HepG2 (cell line): ENCODE measurements around the gene CUL7. TPM values are rescaled to one million over a fixed set of nuclear protein-coding genes. Genes with fewer than 3 reads are reported as not detected.
A peak's percentile ranks its signal among the peaks of the same experiment; 100 is the strongest.

Source experiments
- AHR ChIP-seq: IDR thresholded peaks from 2 replicates; pipeline ENCODE4 v1.6.1; 2018; ENCODE audit warnings: missing genetic modification reagents, missing compliant biosample characterization
- ASH2L ChIP-seq: fragments of 300-600, 200-600 bp; sonication (generic); IDR thresholded peaks from 2 replicates; pipeline ENCODE4 v1.7.0; 2017; ENCODE audit warnings: low read depth, mild to moderate bottlenecking, moderate library complexity, mixed read lengths, low read length; ENCODE audit not compliant: insufficient read length
- GATA4 ChIP-seq: sonication (generic); IDR thresholded peaks from 2 replicates; pipeline ENCODE4 v1.6.1; 2016; ENCODE audit warnings: antibody characterized with exemption, low read depth, borderline replicate concordance
- HHEX ChIP-seq: IDR thresholded peaks from 2 replicates; pipeline ENCODE4 v1.6.1; 2016; ENCODE audit warnings: control low read depth
- IRX3 ChIP-seq: sonication (generic); formaldehyde crosslinking; IDR thresholded peaks from 2 replicates; pipeline ENCODE4 v1.8.1; 2023; ENCODE audit warnings: mild to moderate bottlenecking, low read depth, missing genetic modification reagents, borderline replicate concordance
- MBNL3 ChIP-seq: fragments of 250-450 bp; sonication (Bioruptor Pico); conservative IDR thresholded peaks from 2 replicates; pipeline ENCODE4 v1.8.0; 2022; ENCODE audit warnings: mild to moderate bottlenecking, inconsistent platforms
- MTA1 ChIP-seq: sonication (generic); formaldehyde crosslinking; IDR thresholded peaks from 2 replicates; pipeline ENCODE4 v1.4.0; 2020; ENCODE audit warnings: missing genetic modification reagents, mild to moderate bottlenecking, borderline replicate concordance
- NCOA1 ChIP-seq: sonication (generic); formaldehyde crosslinking; IDR thresholded peaks from 2 replicates; pipeline ENCODE4 v1.9.0; 2021; ENCODE audit warnings: missing genetic modification reagents
- NCOR1 ChIP-seq: fragments of 200-600 bp; sonication (generic); IDR thresholded peaks from 2 replicates; pipeline ENCODE4 v1.7.0; 2017; ENCODE audit warnings: antibody characterized with exemption, low read length, borderline replicate concordance
- NFIC ChIP-seq: IDR thresholded peaks from 2 replicates; pipeline ENCODE4 v1.6.1; 2012; ENCODE audit warnings: mild to moderate bottlenecking, low read length, inconsistent platforms
- ONECUT2 ChIP-seq: sonication (generic); formaldehyde crosslinking; IDR thresholded peaks from 2 replicates; pipeline ENCODE4 v1.4.0; 2020; ENCODE audit warnings: missing genetic modification reagents
- RFX1 ChIP-seq: fragments of 450-650 bp; IDR thresholded peaks from 2 replicates; pipeline ENCODE4 v1.6.1; 2017
- RORA ChIP-seq: sonication (generic); formaldehyde crosslinking; IDR thresholded peaks from 2 replicates; pipeline ENCODE4 v1.5.0; 2020; ENCODE audit warnings: mild to moderate bottlenecking, missing genetic modification reagents, moderate library complexity
- RXRA ChIP-seq: sonication (generic); formaldehyde crosslinking; IDR thresholded peaks from 2 replicates; pipeline ENCODE4 v1.5.1; 2020; ENCODE audit warnings: missing genetic modification reagents
- ZFP36L2 ChIP-seq: sonication (generic); formaldehyde crosslinking; IDR thresholded peaks from 2 replicates; pipeline ENCODE4 v1.4.0; 2020; ENCODE audit warnings: missing genetic modification reagents
- ZNF44 ChIP-seq: sonication (generic); formaldehyde crosslinking; IDR thresholded peaks from 2 replicates; pipeline ENCODE4 v1.5.1; 2020; ENCODE audit warnings: mild to moderate bottlenecking, missing genetic modification reagents
- ZNF451 ChIP-seq: sonication (generic); formaldehyde crosslinking; IDR thresholded peaks from 2 replicates; pipeline ENCODE4 v1.5.0; 2020; ENCODE audit warnings: mild to moderate bottlenecking, missing genetic modification reagents
- ZNF619 ChIP-seq: sonication (generic); formaldehyde crosslinking; IDR thresholded peaks from 2 replicates; pipeline ENCODE4 v1.4.0; 2020; ENCODE audit warnings: mild to moderate bottlenecking, missing genetic modification reagents
- ZNF670 ChIP-seq: sonication (generic); formaldehyde crosslinking; IDR thresholded peaks from 2 replicates; pipeline ENCODE4 v1.8.0; 2022; ENCODE audit warnings: mild to moderate bottlenecking, missing genetic modification reagents, borderline replicate concordance
- ZNF775 ChIP-seq: sonication (generic); formaldehyde crosslinking; IDR thresholded peaks from 2 replicates; pipeline ENCODE4 v1.4.0; 2020; ENCODE audit warnings: missing genetic modification reagents, mild to moderate bottlenecking, moderate library complexity, borderline replicate concordance
- ZNF792 ChIP-seq: IDR thresholded peaks from 2 replicates; pipeline ENCODE4 v1.6.1; 2016
- ZNF883 ChIP-seq: sonication (generic); formaldehyde crosslinking; IDR thresholded peaks from 2 replicates; pipeline ENCODE4 v1.5.1; 2020; ENCODE audit warnings: mild to moderate bottlenecking, missing genetic modification reagents; ENCODE audit errors: not compliant biosample characterization
- polyA plus RNA-seq, 8 experiments: library from polyadenylated mRNA; depleted of rRNA in 3 of 8; stranded (reverse) in 7 of 8; unstranded in 1 of 8; fragments of >200 nt; fragmentation: Illumina TruSeq in 4 of 8; extraction: Trizol in 4 of 8; gene quantifications; 2 replicates each; pipeline versions ENCODE4 v1.2.1 to v1.2.3, GENCODE V29; 2011 to 2016; ENCODE audit warnings: low read depth in 4 of 8, missing spikeins in 1 of 8, mixed read lengths in 1 of 8; ENCODE audit not compliant: insufficient read depth in 1 of 8
- total RNA-seq, 5 experiments: library from RNA; depleted of rRNA; stranded (reverse); fragments of >200 nt; fragmentation: Illumina TruSeq; extraction: Trizol; gene quantifications; 2 replicates each; pipeline ENCODE4 v1.2.3, GENCODE V29; 2016; ENCODE audit warnings: low read depth in 1 of 5
- TF ChIP-seq, protein P1 (sequence below): sonication (generic); formaldehyde crosslinking; IDR thresholded peaks from 2 replicates; pipeline ENCODE4 v1.4.0; 2020; ENCODE audit warnings: low read depth, missing genetic modification reagents
- TF ChIP-seq, protein P2 (sequence below): sonication (generic); formaldehyde crosslinking; IDR thresholded peaks from 2 replicates; pipeline ENCODE4 v1.4.0; 2020; ENCODE audit warnings: missing genetic modification reagents

The CUL7 gene
- total and polyA plus RNA-seq, 2 of the 13 experiments (the other 11 are each of a cell fraction or from before 2014, with no cell fraction given): 32.0 to 60.7 TPM

DNA sequence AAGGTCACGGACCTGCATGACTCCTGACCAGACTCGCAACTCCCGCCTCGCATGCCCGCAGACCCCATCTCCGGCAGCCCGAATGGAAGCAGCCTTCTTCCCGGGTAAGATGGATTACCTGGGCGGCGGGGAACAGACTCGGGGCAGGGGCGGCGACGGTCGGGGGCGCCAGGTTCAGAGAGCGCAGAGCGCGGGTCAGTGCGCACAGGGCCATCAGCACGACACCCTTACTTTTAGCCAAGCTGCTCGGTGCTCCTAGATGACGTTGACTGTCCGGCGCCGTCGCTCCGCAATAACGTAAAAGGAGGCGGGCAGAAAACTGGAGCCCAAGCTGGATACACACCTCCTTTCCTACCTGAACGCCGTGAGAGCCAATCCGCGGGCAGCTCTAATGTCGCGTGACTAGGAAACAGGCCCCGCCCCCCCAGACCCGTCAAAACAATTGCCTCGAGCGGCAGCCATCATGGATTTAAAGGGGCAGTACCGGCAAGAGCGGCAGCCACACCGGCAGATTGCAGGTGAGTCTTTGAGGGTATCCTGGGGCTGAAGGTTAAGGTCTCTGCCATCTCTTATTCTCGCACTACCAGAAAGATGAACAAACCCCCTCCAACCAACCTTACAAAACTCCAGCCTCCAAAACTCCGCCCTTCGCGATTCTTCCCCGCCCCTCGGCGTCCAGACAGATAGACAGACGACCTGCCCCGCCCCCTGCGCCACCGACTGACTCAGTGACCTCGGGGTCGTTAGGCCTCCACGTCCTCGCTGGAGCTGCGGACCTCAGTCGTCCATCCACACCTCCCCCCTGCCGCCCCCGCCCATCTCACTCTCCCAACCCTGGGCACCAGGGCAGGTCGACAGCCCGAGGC lies 5.8 kb upstream of the CUL7 start, which contains the start of the genes KLC4 and MRPL2 (continued):
- TF ChIP-seq, protein P1, sequence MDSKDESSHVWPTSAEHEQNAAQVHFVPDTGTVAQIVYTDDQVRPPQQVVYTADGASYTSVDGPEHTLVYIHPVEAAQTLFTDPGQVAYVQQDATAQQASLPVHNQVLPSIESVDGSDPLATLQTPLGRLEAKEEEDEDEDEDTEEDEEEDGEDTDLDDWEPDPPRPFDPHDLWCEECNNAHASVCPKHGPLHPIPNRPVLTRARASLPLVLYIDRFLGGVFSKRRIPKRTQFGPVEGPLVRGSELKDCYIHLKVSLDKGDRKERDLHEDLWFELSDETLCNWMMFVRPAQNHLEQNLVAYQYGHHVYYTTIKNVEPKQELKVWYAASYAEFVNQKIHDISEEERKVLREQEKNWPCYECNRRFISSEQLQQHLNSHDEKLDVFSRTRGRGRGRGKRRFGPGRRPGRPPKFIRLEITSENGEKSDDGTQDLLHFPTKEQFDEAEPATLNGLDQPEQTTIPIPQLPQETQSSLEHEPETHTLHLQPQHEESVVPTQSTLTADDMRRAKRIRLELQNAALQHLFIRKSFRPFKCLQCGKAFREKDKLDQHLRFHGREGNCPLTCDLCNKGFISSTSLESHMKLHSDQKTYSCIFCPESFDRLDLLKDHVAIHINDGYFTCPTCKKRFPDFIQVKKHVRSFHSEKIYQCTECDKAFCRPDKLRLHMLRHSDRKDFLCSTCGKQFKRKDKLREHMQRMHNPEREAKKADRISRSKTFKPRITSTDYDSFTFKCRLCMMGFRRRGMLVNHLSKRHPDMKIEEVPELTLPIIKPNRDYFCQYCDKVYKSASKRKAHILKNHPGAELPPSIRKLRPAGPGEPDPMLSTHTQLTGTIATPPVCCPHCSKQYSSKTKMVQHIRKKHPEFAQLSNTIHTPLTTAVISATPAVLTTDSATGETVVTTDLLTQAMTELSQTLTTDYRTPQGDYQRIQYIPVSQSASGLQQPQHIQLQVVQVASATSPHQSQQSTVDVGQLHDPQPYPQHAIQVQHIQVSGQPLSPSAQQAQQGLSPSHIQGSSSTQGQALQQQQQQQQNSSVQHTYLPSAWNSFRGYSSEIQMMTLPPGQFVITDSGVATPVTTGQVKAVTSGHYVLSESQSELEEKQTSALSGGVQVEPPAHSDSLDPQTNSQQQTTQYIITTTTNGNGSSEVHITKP: no peak; the same call in 1 of the 2 replicates
- 0 out of 2 replicates have a peak, but pooled peaks have one; percentile 18 for TF ChIP-seq NFIC
- no peak; the same call in 1 of the 2 replicates for TF ChIP-seq ZNF451 (CRISPR knock-in tag)
- TF ChIP-seq ONECUT2 (CRISPR knock-in tag): no peak
- peak; percentile 64; the same call in 1 of the 2 replicates for TF ChIP-seq ZNF775
- no peak; the same call in 1 of the 2 replicates for TF ChIP-seq HHEX (CRISPR knock-in tag)
- TF ChIP-seq RORA (CRISPR knock-in tag): no peak
- TF ChIP-seq AHR (CRISPR knock-in tag): peak; percentile 69
- TF ChIP-seq ASH2L: peak; percentile 71
- TF ChIP-seq RFX1: no peak
- TF ChIP-seq IRX3 (CRISPR knock-in tag): no peak
- no peak for TF ChIP-seq ZFP36L2 (CRISPR knock-in tag)
- TF ChIP-seq GATA4: no peak
- TF ChIP-seq ZNF619 (CRISPR knock-in tag): no peak
- 0 out of 2 replicates have a peak, but pooled peaks have one; percentile 24 for TF ChIP-seq ZNF792 (CRISPR knock-in tag)
- no peak for TF ChIP-seq ZNF883 (CRISPR knock-in tag)
- TF ChIP-seq NCOA1 (CRISPR knock-in tag): 0 out of 2 replicates have a peak, but pooled peaks have one; percentile 32
- peak; percentile 86; the same call in 1 of the 2 replicates for TF ChIP-seq ZNF670 (CRISPR knock-in tag)
- TF ChIP-seq, protein P2, sequence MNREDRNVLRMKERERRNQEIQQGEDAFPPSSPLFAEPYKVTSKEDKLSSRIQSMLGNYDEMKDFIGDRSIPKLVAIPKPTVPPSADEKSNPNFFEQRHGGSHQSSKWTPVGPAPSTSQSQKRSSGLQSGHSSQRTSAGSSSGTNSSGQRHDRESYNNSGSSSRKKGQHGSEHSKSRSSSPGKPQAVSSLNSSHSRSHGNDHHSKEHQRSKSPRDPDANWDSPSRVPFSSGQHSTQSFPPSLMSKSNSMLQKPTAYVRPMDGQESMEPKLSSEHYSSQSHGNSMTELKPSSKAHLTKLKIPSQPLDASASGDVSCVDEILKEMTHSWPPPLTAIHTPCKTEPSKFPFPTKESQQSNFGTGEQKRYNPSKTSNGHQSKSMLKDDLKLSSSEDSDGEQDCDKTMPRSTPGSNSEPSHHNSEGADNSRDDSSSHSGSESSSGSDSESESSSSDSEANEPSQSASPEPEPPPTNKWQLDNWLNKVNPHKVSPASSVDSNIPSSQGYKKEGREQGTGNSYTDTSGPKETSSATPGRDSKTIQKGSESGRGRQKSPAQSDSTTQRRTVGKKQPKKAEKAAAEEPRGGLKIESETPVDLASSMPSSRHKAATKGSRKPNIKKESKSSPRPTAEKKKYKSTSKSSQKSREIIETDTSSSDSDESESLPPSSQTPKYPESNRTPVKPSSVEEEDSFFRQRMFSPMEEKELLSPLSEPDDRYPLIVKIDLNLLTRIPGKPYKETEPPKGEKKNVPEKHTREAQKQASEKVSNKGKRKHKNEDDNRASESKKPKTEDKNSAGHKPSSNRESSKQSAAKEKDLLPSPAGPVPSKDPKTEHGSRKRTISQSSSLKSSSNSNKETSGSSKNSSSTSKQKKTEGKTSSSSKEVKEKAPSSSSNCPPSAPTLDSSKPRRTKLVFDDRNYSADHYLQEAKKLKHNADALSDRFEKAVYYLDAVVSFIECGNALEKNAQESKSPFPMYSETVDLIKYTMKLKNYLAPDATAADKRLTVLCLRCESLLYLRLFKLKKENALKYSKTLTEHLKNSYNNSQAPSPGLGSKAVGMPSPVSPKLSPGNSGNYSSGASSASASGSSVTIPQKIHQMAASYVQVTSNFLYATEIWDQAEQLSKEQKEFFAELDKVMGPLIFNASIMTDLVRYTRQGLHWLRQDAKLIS: no peak
- no peak for TF ChIP-seq MTA1 (CRISPR knock-in tag)
- peak; percentile 78 for TF ChIP-seq RXRA (CRISPR knock-in tag)
- TF ChIP-seq NCOR1: peak; percentile 83; the same call in 1 of the 2 replicates
- TF ChIP-seq ZNF44 (CRISPR knock-in tag): no peak; the same call in 1 of the 2 replicates
- TF ChIP-seq MBNL3: no peak
